ENCODE results near the gene GOLGA8M. TPM values are rescaled to one million over a fixed set of nuclear protein-coding genes. Genes with fewer than 3 reads are reported as not detected.
"Not testable (repeated sequence)": the region's sequence is repeated elsewhere in the genome, so short reads cannot be mapped to it uniquely, and the experiment has no call there.

GOLGA8M gene
- total RNA-seq, 4 donors from 2014 or later = 0.57 TPM; not detected in 3

DNA sequence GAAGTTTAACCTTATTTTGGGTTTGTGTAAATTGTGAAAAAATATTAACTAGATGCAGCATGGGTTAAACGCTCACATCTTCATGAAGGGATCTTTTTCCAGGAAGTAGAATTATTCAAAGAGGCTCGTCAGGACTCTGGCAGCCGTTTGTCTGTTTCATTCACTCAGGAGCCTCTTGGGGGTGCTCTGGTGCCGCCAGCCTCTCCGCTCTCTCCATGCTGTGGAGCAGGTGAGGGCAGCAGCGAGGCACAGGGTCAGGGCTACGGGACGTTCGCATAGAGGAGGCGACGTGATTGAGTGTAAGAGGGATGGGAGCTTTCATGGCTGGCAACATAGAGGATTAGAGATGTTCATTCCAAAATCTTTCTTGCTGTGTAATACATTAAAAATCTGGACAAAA is 48.5 kb downstream of the GOLGA8M start:
- whole genome bisulfite sequencing, 2 donors = no CpG with 5 or more reads among the region's 11 CpGs
- DNase-seq; intact Hi-C loops (cut with DNase I); H3K9me3 ChIP-seq; H3K4me1 ChIP-seq; H3K4me3 ChIP-seq; H3K36me3 ChIP-seq; H3K27me3 ChIP-seq; H3K27ac ChIP-seq: not testable (repeated sequence)

GRCh38 chr15:28660750-28661149 is 51.5 kb downstream of the GOLGA8M start:
- H3K9me3 ChIP-seq; DNase-seq; H3K4me3 ChIP-seq; H3K36me3 ChIP-seq; intact Hi-C loops (cut with DNase I); H3K4me1 ChIP-seq; H3K27me3 ChIP-seq; H3K27ac ChIP-seq: not testable (repeated sequence)
- WGBS, 2 donors = no CpG with 5 or more reads among the region's 7 CpGs

DNA sequence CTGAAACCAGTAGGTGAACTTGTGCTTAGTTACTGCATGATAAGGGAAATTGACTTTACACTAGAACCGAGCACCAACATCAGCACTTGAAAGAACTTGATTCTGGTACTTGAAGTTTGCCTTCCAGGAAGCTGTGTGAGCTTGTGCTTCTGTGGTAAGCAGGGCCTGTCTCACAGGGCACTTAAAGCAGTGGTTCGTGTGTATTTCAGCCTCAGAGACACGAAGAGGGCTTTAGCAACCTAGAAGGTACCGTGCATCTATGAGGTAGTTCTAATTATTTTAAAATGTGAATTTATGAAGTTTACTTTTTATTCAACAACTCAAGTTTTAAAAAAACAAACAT is 56.2 kb downstream of the GOLGA8M start:
- no CpG with 5 or more reads among the region's 4 CpGs for WGBS, 2 donors
- DNase-seq; H3K9me3 ChIP-seq; H3K4me3 ChIP-seq; H3K27ac ChIP-seq; H3K4me1 ChIP-seq; intact Hi-C loops (cut with DNase I); H3K27me3 ChIP-seq: not testable (repeated sequence)
- H3K36me3 ChIP-seq = peaks cover 0 to 15% (median 0%) of the 10 kb centered on the region in 3 donors

DNA sequence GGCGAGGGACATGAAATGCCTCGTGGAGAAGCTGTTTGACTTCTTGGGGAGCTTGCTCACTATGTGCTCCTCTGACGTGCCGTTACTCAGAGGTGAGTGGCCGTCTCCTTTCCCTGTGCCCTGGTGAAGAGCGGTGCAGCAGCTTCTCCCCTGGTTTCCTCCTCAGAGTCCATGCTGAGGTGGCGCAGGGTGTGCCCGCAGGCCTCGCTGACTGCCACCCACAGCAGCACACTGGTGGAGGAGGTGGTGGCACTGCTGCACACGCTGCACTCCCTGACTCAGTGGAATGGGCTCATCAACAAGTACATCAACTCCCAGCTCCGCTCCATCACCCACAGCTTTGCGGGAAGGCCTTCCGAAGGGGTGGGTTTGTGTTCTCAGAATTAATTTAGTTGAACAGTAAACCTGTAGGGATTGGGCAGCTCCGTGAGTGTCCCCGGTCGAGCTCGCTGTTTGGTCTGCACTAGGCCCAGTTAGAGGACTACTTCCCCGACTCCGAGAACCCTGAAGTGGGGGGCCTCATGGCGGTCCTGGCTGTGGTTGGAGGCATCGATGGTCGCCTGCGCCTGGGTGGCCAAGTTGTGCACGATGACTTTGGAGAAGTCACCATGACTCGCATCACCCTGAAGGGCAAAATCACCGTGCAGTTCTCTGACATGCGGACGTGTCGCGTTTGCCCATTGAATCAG is 56.7 kb downstream of the GOLGA8M start:
- H3K27ac ChIP-seq; intact Hi-C loops (cut with DNase I); DNase-seq; H3K4me3 ChIP-seq; H3K27me3 ChIP-seq; H3K4me1 ChIP-seq; H3K9me3 ChIP-seq: not testable (repeated sequence)
- WGBS, 2 donors = 93 to 98% methylated on average over 4 to 10 of the region's 30 CpGs
- peaks cover 0 to 15% (median 0%) of the 10 kb centered on the region in 3 donors for H3K36me3 ChIP-seq

- H3K9me3 ChIP-seq; DNase-seq; H3K27ac ChIP-seq; intact Hi-C loops (cut with DNase I); H3K4me1 ChIP-seq; H3K4me3 ChIP-seq; H3K27me3 ChIP-seq: not testable (repeated sequence)
- WGBS, 2 donors = no CpG with 5 or more reads among the region's 11 CpGs
- H3K36me3 ChIP-seq = peaks cover 0 to 15% (median 0%) of the 10 kb centered on the region in 3 donors
Measured at GRCh38 chr15:28654194-28654593, 58.0 kb downstream of the GOLGA8M start.

DNA sequence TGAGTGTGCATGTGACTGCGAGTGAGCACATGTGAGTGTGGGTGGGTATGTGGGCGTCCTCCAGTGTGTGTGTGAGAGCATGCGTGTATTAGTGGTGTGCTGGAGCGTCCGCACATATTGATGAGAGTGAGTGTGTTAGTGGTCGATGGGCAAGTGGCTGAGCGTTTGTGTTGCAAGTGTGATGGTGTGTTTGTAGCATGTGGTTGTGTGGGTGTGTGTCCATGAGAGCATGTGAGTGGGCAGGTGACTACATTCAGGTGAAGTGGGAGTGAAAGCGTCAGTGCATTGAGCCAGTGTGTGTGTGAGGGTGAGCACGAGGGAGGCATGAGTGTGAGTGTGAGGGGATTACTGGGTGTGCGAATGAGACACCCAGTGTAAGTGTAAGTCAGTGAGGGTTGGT is 59.7 kb downstream of the GOLGA8M start:
- DNase-seq; H3K27me3 ChIP-seq; H3K27ac ChIP-seq; H3K4me1 ChIP-seq; intact Hi-C loops (cut with DNase I); H3K9me3 ChIP-seq; H3K4me3 ChIP-seq: not testable (repeated sequence)
- 93 to 95% methylated on average over 9 of the region's 10 CpGs for WGBS, 2 donors
- peaks cover 0 to 15% (median 0%) of the 10 kb centered on the region in 3 donors for H3K36me3 ChIP-seq

Small RNA genes lying within 50 kb of the gene (small RNA-seq; reads per million reads assigned to genes)
- 0 reads per million in 4 donors for gene RN7SL719P

Other genes starting within 250 kb of the GOLGA8M start
- not detected for gene GOLGA8G, start 179.4 kb downstream of the GOLGA8M start, total RNA-seq
- gene GOLGA6L25, start 158.9 kb downstream of the GOLGA8M start, total RNA-seq = not detected
- gene GOLGA6L7, start 136.2 kb upstream of the GOLGA8M start, total RNA-seq = not detected
- 1 to 10 TPM in 3 of 4 donors, under 1 TPM in 1; 0.82 to 9.9 (median 1.6) TPM for gene APBA2, start 173.6 kb upstream of the GOLGA8M start, total RNA-seq

Data from esophagus squamous epithelium (tissue), 5 donors.